GM13977 (cell line): Measurements from ENCODE around the gene PCDH9.

Experiments
- DNase-seq: peaks from one replicate; pipeline ENCODE4 v3.0.0; 2012; ENCODE audit warnings: low spot score
- CTCF ChIP-seq: IDR thresholded peaks from 2 replicates; pipeline ENCODE4 v1.5.1; 2012; ENCODE audit warnings: mild to moderate bottlenecking, control low read depth; ENCODE audit not compliant: insufficient read depth; ENCODE audit errors: extremely low read depth, missing control alignments
- in situ Hi-C: fragments of 300-500 bp; cut with MboI; formaldehyde crosslinking; loops from one replicate; pipeline ENCODE4 v1.12.0; 2022; ENCODE audit warnings: low sequenced_read_pairs, low pct_unique_long_range_greater_than_20kb, mixed read lengths, inconsistent platforms; ENCODE audit not compliant: unreplicated experiment

PCDH9 gene

GRCh38 chr13:67217880-67218279 lies 12.3 kb downstream of the PCDH9 start:
- no peak for DNase-seq
- TF ChIP-seq CTCF = no peak
- in situ Hi-C loops = no loop called here

GRCh38 chr13:67216864-67217263 lies 13.3 kb downstream of the PCDH9 start:
- in situ Hi-C loops = no loop called here
- DNase-seq = no peak
- TF ChIP-seq CTCF = no peak

- DNase-seq = no peak
- in situ Hi-C loops = no loop called here
- no peak for TF ChIP-seq CTCF
Measured at GRCh38 chr13:67210208-67210607, 19.9 kb downstream of the PCDH9 start.

GRCh38 chr13:67208552-67208951 lies 21.6 kb downstream of the PCDH9 start:
- TF ChIP-seq CTCF = no peak
- in situ Hi-C loops = no loop called here
- no peak for DNase-seq

GRCh38 chr13:67204764-67205163 lies 25.4 kb downstream of the PCDH9 start:
- DNase-seq = no peak
- in situ Hi-C loops = no loop called here
- TF ChIP-seq CTCF = no peak

GRCh38 chr13:67200605-67201004 lies 29.5 kb downstream of the PCDH9 start:
- no peak for TF ChIP-seq CTCF
- in situ Hi-C loops = no loop called here
- DNase-seq = no peak

GRCh38 chr13:67200183-67200582 lies 30.0 kb downstream of the PCDH9 start:
- TF ChIP-seq CTCF = no peak
- DNase-seq = no peak
- in situ Hi-C loops = no loop called here
